GM11168 (cell line): ENCODE results near the gene TMEM126A.

Experiments
- in situ Hi-C: fragments of 300-500 bp; cut with MboI; formaldehyde crosslinking; loops from one replicate; pipeline ENCODE4 v1.12.0; 2022; ENCODE audit warnings: low sequenced_read_pairs; ENCODE audit not compliant: unreplicated experiment

Gene TMEM126A

DNA sequence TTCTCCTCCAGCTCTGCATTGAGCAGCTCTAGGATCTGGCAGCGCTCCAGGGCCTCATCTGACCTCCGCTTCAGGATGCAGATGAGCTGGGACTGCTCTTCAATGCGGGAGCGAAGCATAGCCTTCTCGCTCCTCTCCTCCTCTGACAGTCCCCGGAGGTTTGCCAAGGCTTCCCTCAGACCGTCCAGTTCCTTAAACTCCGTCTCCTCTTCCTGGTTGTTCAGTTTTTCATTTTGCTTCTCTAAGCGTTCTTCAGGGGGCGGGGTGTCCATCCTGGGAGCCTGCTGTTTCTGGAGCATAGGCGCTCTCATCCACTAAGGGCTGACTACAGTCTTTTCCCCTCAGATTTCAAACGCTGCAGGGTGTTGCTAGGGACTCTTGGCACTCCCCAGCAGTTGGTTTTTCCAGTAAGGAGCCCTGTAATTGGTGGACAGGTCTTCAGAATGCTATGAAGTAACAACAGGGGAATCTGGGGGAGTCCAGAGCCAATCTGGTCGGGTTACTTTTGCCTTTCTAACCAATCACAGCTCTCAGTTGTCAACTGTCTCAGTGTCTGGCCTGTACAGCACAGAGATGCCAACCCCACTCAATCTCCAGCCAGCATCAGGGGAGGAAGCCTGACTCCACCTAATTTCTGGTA is 38.2 kb downstream of the TMEM126A start, which contains the start of gene CCDC89:
CCDC89 (minus strand) TSS at position 376 of the 640 bp plus-strand sequence; CDS start at position 311, 65 bp downstream.
- in situ Hi-C loops = no loop called here

DNA sequence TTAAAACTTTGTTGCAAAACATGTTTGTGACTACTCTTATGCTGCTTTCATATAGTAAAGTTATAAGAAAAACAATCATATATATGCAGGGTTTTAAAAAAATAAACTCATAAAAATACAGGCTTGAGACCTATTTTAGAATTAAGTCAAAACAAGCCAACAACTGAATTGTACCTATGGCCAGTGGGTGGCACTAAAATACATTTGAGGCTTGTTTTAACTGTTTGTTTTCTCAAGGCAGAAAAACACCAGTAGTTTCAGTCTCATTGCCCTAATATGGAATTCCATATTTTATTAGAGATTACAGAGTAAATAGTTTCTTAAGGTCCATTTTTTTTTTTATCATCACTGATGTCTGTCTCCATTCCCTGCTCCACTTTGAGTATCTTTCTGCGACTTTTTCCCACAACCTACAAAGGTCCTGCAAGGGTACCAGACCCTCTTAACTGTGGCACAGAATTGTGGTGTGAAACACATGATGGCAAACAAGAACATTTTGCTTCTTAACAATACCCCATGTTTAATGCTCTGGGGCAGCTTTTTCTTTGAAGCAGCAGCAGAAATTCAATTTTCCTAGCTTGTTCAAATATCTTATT is 46.7 kb downstream of the TMEM126A start:
- in situ Hi-C loops = no loop called here

DNA sequence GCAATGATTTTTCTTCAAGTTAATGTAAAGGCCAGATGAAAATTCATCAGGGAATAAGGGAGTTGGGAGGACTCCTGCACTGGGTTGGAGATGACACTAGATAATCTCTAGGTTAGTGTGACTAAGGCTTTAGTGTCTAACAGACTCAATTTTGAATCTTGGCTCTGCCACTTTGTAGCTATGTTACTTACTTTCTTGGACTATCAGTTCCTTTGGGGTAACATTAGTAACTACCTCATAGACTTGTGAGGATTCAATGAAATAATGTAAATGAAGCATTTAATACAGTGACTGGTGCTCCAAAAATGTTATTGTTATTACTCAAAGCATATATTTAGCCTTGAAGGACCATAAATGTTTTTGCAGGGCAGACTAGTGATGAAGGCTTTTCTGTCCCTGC is 47.8 kb downstream of the TMEM126A start:
- in situ Hi-C loops = no loop called here

DNA sequence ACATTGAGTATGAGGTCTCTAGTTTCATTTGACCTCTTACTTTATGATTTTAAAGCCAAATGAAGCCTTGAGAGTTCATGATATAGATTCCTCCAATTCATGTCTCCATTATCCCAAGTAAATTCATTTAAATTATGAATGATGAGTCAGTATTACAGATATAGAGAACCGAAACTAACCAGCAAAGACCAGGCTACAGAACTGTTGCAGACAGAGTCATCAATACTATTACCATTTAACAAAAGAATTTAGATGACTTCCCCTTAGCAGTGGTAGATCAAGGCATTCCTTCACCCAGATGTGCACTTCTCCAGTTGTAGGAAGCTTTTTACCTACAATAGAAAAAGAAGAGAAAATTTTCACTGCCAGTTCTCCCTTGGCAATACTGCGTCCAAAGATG is 50.0 kb downstream of the TMEM126A start:
- in situ Hi-C loops = no loop called here

DNA sequence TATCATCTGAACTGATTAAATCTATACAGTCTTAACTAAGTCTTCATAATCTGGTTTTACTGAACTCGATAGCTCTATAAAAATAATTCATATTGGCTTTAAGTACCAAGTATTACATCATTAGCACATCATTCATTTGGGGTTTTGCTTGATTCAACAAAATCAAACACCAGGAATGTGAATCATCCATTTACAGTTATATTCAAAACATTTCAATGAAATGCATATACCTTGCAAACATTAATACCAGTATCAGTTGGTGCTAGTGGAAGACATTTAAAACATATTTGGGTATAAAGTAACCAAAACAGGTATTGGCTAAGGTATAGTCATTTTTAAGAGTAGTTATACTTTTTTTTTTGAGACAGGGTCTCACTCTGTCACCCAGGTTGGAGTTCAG is 50.4 kb downstream of the TMEM126A start:
- in situ Hi-C loops = no loop called here

DNA sequence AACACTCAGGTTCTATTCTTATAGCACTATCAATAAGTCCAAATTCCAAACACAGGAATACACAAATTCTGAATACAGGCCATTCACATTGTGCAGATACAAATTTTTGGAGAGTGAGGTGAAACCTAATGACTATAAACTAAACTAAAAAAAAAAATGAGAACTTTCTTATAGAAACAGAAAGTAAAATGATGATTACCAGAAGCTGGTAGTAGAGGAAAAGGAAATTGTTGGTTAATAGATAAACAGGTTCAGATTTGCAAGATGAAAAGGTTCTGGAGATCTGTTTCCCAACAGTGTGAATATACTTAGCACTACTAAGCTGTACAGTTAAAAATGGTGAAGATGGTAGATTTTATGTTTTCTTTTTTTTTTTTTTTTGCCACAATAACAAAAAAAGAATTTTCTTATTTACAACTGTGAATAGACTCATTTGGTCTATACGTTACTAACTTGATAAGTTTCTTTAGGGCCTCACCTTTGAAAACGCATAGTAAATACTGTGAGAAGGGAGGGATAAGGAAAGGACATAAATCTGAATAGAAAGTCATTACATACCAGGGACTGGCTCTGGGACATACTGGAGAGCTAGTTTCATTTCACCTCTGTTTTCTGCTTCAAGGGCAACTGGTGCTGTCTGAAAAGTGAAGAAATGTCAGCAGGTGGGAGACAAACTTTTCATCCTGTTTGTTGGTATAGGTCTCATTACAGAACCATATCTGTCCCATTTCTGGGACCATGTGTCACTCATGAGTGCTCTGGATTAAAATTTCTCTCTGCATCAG is 52.4 kb downstream of the TMEM126A start:
- in situ Hi-C loops = no loop called here

DNA sequence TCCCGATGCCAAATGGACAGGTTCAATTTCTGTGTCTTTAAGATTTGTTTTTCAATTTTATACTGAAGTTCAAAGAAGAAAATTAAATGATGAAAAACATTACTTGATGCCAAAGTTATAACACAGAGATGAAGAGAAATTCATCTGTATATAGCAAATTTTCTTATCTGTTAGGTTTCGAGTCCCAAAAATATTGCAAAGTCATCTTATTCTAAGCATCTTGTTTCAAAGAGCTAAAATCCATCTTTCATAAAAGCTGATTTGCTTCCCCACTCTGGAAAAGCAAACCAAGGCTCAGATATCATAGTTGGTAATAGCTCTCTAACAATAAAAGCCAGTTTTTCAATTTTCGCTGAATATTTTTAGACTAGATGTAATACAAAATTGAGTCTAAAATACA is 57.2 kb downstream of the TMEM126A start:
- in situ Hi-C loops = no loop called here

DNA sequence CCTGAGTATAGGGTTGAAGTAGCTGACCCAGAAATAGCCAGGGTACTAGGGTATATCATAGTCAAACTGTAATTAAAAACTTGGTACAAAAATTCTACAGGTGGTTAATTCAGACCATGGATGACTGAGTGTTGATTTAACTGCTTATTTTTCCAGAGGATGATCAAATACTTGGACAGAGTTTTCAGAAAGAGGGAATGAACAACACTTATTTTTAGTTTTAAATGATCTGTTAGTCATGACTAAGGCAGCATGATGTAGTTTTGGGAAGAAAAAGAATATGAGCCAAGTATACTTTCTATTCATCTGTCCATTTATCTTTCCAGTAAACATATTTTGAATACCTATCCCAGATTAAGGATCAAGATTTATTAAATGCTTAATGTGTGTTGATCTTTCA is 58.0 kb downstream of the TMEM126A start:
- in situ Hi-C loops = no loop called here
